Brain microvascular endothelial cell (primary cell): ENCODE data around the gene AHRR.
A peak's percentile ranks its signal among the peaks of the same experiment; 100 is the strongest.

Source experiments
- DNase-seq: peaks from one replicate; pipeline ENCODE4 v3.0.0-alpha.2; 2020
- H3K27ac ChIP-seq: fragments of 250-450 bp; sonication (Bioruptor Pico); 2 replicates; pipeline ENCODE4 v1.5.1; 2020; ENCODE audit warnings: mild to moderate bottlenecking, moderate library complexity
- H3K27me3 ChIP-seq: fragments of 250-450 bp; sonication (Bioruptor Pico); replicated peaks from 2 replicates; pipeline ENCODE4 v1.5.1; 2020; ENCODE audit warnings: mild to moderate bottlenecking
- H3K36me3 ChIP-seq: fragments of 250-450 bp; sonication (Bioruptor Pico); replicated peaks from 2 replicates; pipeline ENCODE4 v1.5.1; 2020; ENCODE audit warnings: mild to moderate bottlenecking
- H3K4me3 ChIP-seq: 2 replicates; pipeline ENCODE4 v1.5.1; 2011; ENCODE audit warnings: low read depth, mild to moderate bottlenecking, control low read depth, low read length, moderate library complexity
- CTCF ChIP-seq: IDR thresholded peaks from 2 replicates; pipeline ENCODE4 v1.5.1; 2011; ENCODE audit warnings: low read depth, mild to moderate bottlenecking, moderate library complexity, low read length, control low read depth, inconsistent platforms; ENCODE audit errors: missing control alignments
- in situ Hi-C: cut with HindIII; loops from 2 replicates; pipeline ENCODE4 v1.10.0; 2017; ENCODE audit warnings: low sequenced_read_pairs, low pct_ligation_motif_present

Gene AHRR

GRCh38 chr5:370311-370958 lies 48.9 kb downstream of the AHRR start:
- Histone ChIP-seq H3K27me3 (no peaks in the 10 kb centered on the region), H3K4me3 (no peak overlapping the region), H3K27ac (no peak overlapping the region), H3K36me3 (no peaks in the 10 kb centered on the region)
- in situ Hi-C loops: no loop called here
- no peak for DNase-seq
- TF ChIP-seq CTCF: no peak

- DNase-seq: no peak
- Histone ChIP-seq H3K27ac (no peak overlapping the region), H3K27me3 (no peaks in the 10 kb centered on the region), H3K36me3 (no peaks in the 10 kb centered on the region), H3K4me3 (no peak overlapping the region)
- TF ChIP-seq CTCF: no peak
- in situ Hi-C loops: no loop called here
Observed at GRCh38 chr5:370959-371810, 49.7 kb downstream of the AHRR start.

GRCh38 chr5:371811-372555 lies 50.5 kb downstream of the AHRR start:
- peak overlapping the region; percentile 11 for H3K27ac ChIP-seq
- no peak for DNase-seq
- no peak overlapping the region for H3K4me3 ChIP-seq
- no peaks in the 10 kb centered on the region for H3K27me3 ChIP-seq
- in situ Hi-C loops: no loop called here
- H3K36me3 ChIP-seq: no peaks in the 10 kb centered on the region
- TF ChIP-seq CTCF: no peak

GRCh38 chr5:372556-372995 lies 51.1 kb downstream of the AHRR start:
- Histone ChIP-seq H3K36me3 (no peaks in the 10 kb centered on the region), H3K4me3 (no peak overlapping the region), H3K27me3 (no peaks in the 10 kb centered on the region), H3K27ac (peak overlapping the region; percentile 87)
- DNase-seq: no peak
- in situ Hi-C loops: no loop called here
- no peak for TF ChIP-seq CTCF

- DNase-seq: no peak
- Histone ChIP-seq H3K4me3 (no peak overlapping the region), H3K27me3 (no peaks in the 10 kb centered on the region)
Observed at GRCh38 chr5:372996-373709, 51.6 kb downstream of the AHRR start.

More at GRCh38 chr5:372996-373709, 51.6 kb downstream of the AHRR start:
- in situ Hi-C loops: no loop called here
- Histone ChIP-seq H3K36me3 (no peaks in the 10 kb centered on the region), H3K27ac (peak overlapping the region; percentile 87)
- no peak for TF ChIP-seq CTCF
